ENCODE results near the gene UEVLD. TPM values are rescaled to one million over a fixed set of nuclear protein-coding genes. Genes with fewer than 3 reads are reported as not detected.
"Not testable (repeated sequence)": the region's sequence is repeated elsewhere in the genome, so short reads cannot be mapped to it uniquely, and the experiment has no call there.

The UEVLD gene
- total RNA-seq, 2 experiments from 2014 or later, result 13.4 to 14.4 TPM

- H3K27ac Mint-ChIP-seq, result no peak overlapping the region
- H3K27me3 Mint-ChIP-seq (ENCODE audit: low read depth), result no peaks in the 10 kb centered on the region
- peak; percentile 47 for ATAC-seq
- peaks cover 43% of the 10 kb centered on the region for H3K4me1 Mint-ChIP-seq (ENCODE audit: low read depth)
- H3K36me3 Mint-ChIP-seq (ENCODE audit: low read depth), result peaks cover 43% of the 10 kb centered on the region
- ChIA-PET CTCF (interaction anchor here (1.0 to 2.8 kb wide), 4 partner anchors 25 to 115 kb away, joined by 3 to 10 read pairs (median 6); no protein-coding TSS in a partner anchor), POLR2A (interaction anchor here (1.5 to 4.3 kb wide), 2 partner anchors 18 to 221 kb away, joined by 7 to 30 read pairs; partner anchors contain the start of genes LDHA and SPTY2D1)
- no peak overlapping the region for H3K4me3 Mint-ChIP-seq
- no peaks in the 10 kb centered on the region for H3K9me3 Mint-ChIP-seq (ENCODE audit: insufficient read depth)
- no peak for DNase-seq
These were observed 27.3 kb upstream of the UEVLD start for GRCh38 chr11:18615628-18616392.

GRCh38 chr11:18614667-18615066 lies 26.1 kb upstream of the UEVLD start:
- Mint-ChIP-seq H3K27ac (no peak overlapping the region), H3K27me3 (ENCODE audit: low read depth) (no peaks in the 10 kb centered on the region)
- POLR2A ChIA-PET, result interaction anchor here (4.3 kb wide), 1 partner anchor 19 kb away, joined by 30 read pairs; the partner anchor contains the start of gene SPTY2D1

GRCh38 chr11:18612394-18612793 lies 23.9 kb upstream of the UEVLD start:
- no peaks in the 10 kb centered on the region for H3K27me3 Mint-ChIP-seq (ENCODE audit: low read depth)
- DNase-seq (no peak), ATAC-seq (no peak)
- H3K4me3 Mint-ChIP-seq, result no peak overlapping the region
- H3K36me3 Mint-ChIP-seq (ENCODE audit: low read depth), result peaks cover 54% of the 10 kb centered on the region
- H3K9me3 Mint-ChIP-seq (ENCODE audit: insufficient read depth), result no peaks in the 10 kb centered on the region
- H3K27ac Mint-ChIP-seq, result no peak overlapping the region
- H3K4me1 Mint-ChIP-seq (ENCODE audit: low read depth), result peaks cover 18% of the 10 kb centered on the region
- ChIA-PET POLR2A (no interaction called here), CTCF (interaction anchor here (0.9 kb wide), 1 partner anchor 28 kb away, joined by 3 read pairs; no protein-coding TSS in a partner anchor)

More at GRCh38 chr11:18614667-18615066, 26.1 kb upstream of the UEVLD start:
- CTCF ChIA-PET, result interaction anchor here (1.0 to 2.8 kb wide), 3 partner anchors 9 to 116 kb away, joined by 3 to 10 read pairs (median 4); no protein-coding TSS in a partner anchor
- H3K4me3 Mint-ChIP-seq, result no peak overlapping the region
- no peaks in the 10 kb centered on the region for H3K9me3 Mint-ChIP-seq (ENCODE audit: insufficient read depth)
- ATAC-seq (no peak), DNase-seq (no peak)
- H3K4me1 Mint-ChIP-seq (ENCODE audit: low read depth), result peaks cover 39% of the 10 kb centered on the region
- H3K36me3 Mint-ChIP-seq (ENCODE audit: low read depth), result peaks cover 49% of the 10 kb centered on the region

GRCh38 chr11:18611196-18611595 lies 22.7 kb upstream of the UEVLD start:
- CTCF ChIA-PET, result no interaction called here
- POLR2A ChIA-PET, result interaction anchor here (0.5 kb wide), 1 partner anchor 261 kb away, joined by 3 read pairs; no protein-coding TSS in a partner anchor
- H3K36me3 Mint-ChIP-seq (ENCODE audit: low read depth), result peaks cover 55% of the 10 kb centered on the region
- no peaks in the 10 kb centered on the region for H3K27me3 Mint-ChIP-seq (ENCODE audit: low read depth)
- ATAC-seq, result no peak
- no peak overlapping the region for H3K4me3 Mint-ChIP-seq
- H3K27ac Mint-ChIP-seq, result no peak overlapping the region
- H3K9me3 Mint-ChIP-seq (ENCODE audit: insufficient read depth), result no peaks in the 10 kb centered on the region
- DNase-seq, result no peak
- peaks cover 8% of the 10 kb centered on the region for H3K4me1 Mint-ChIP-seq (ENCODE audit: low read depth)

- no peak for DNase-seq
- no peaks in the 10 kb centered on the region for H3K4me1 Mint-ChIP-seq (ENCODE audit: low read depth)
- H3K9me3 Mint-ChIP-seq (ENCODE audit: insufficient read depth), result no peaks in the 10 kb centered on the region
- POLR2A ChIA-PET, result no interaction called here
- H3K4me3 Mint-ChIP-seq, result no peak overlapping the region
- H3K27me3 Mint-ChIP-seq (ENCODE audit: low read depth), result no peaks in the 10 kb centered on the region
- ATAC-seq, result no peak
- H3K36me3 Mint-ChIP-seq (ENCODE audit: low read depth), result peaks cover 35% of the 10 kb centered on the region
- H3K27ac Mint-ChIP-seq, result no peak overlapping the region
- CTCF ChIA-PET, result interaction anchor here (0.8 kb wide), 1 partner anchor 25 kb away, joined by 3 read pairs; no protein-coding TSS in a partner anchor
These were observed 19.8 kb upstream of the UEVLD start for GRCh38 chr11:18608376-18608775.

GRCh38 chr11:18600915-18601569 lies 12.5 kb upstream of the UEVLD start:
- Mint-ChIP-seq H3K9me3 (ENCODE audit: insufficient read depth) (no peaks in the 10 kb centered on the region), H3K27ac (no peak overlapping the region), H3K4me3 (no peak overlapping the region), H3K27me3 (ENCODE audit: low read depth) (peaks cover 2% of the 10 kb centered on the region), H3K36me3 (ENCODE audit: low read depth) (peaks cover 2% of the 10 kb centered on the region), H3K4me1 (ENCODE audit: low read depth) (no peaks in the 10 kb centered on the region)
- POLR2A ChIA-PET, result no interaction called here
- ATAC-seq (no peak), DNase-seq (no peak)
- CTCF ChIA-PET, result interaction anchor here (1.1 kb wide), 1 partner anchor 121 kb away, joined by 6 read pairs; no protein-coding TSS in a partner anchor

GRCh38 chr11:18599739-18600230 lies 11.3 kb upstream of the UEVLD start, which contains the start of gene MISFA:
TSS of gene MISFA (plus strand) at chr11:18599789. CDS start at chr11:18599929, 140 bp downstream.
- no peak within 1 kb of the TSS for H3K4me3 Mint-ChIP-seq
- H3K9me3 Mint-ChIP-seq (ENCODE audit: insufficient read depth), result no peaks in the 10 kb centered on the region
- H3K27ac Mint-ChIP-seq, result peak within 1 kb of the TSS; percentile 25
- no peaks in the 10 kb centered on the region for H3K4me1 Mint-ChIP-seq (ENCODE audit: low read depth)
- no peak for DNase-seq
- H3K36me3 Mint-ChIP-seq (ENCODE audit: low read depth), result no peaks in the 10 kb centered on the region
- ATAC-seq, result no peak
- CTCF ChIA-PET, result interaction anchor here (1.2 kb wide), 1 partner anchor 176 kb away, joined by 3 read pairs; no protein-coding TSS in a partner anchor
- POLR2A ChIA-PET, result no interaction called here
- peaks cover 2% of the 10 kb centered on the region for H3K27me3 Mint-ChIP-seq (ENCODE audit: low read depth)

- no peaks in the 10 kb centered on the region for H3K9me3 Mint-ChIP-seq (ENCODE audit: insufficient read depth)
- no peak overlapping the region for H3K27ac Mint-ChIP-seq
- no peaks in the 10 kb centered on the region for H3K36me3 Mint-ChIP-seq (ENCODE audit: low read depth)
- ATAC-seq (no peak), DNase-seq (no peak)
- CTCF ChIA-PET, result interaction anchor here (1.0 kb wide), 1 partner anchor 17 kb away, joined by 3 read pairs; no protein-coding TSS in a partner anchor
- peaks cover 9% of the 10 kb centered on the region for H3K4me1 Mint-ChIP-seq (ENCODE audit: low read depth)
- POLR2A ChIA-PET, result no interaction called here
- H3K27me3 Mint-ChIP-seq (ENCODE audit: low read depth), result peaks cover 2% of the 10 kb centered on the region
- no peak overlapping the region for H3K4me3 Mint-ChIP-seq
These were observed 6.6 kb upstream of the UEVLD start for GRCh38 chr11:18594999-18595749.

GRCh38 chr11:18594088-18594487 lies 5.6 kb upstream of the UEVLD start:
- H3K27ac Mint-ChIP-seq; POLR2A ChIA-PET; H3K27me3 Mint-ChIP-seq (ENCODE audit: low read depth); H3K36me3 Mint-ChIP-seq (ENCODE audit: low read depth); H3K9me3 Mint-ChIP-seq (ENCODE audit: insufficient read depth); CTCF ChIA-PET; ATAC-seq; H3K4me3 Mint-ChIP-seq; DNase-seq: not testable (repeated sequence)
- peaks cover 12% of the 10 kb centered on the region for H3K4me1 Mint-ChIP-seq (ENCODE audit: low read depth)

- no peaks in the 10 kb centered on the region for H3K36me3 Mint-ChIP-seq (ENCODE audit: low read depth)
- peaks cover 12% of the 10 kb centered on the region for H3K4me1 Mint-ChIP-seq (ENCODE audit: low read depth)
- ChIA-PET POLR2A (interaction anchor here (1.4 kb wide), 1 partner anchor 29 kb away, joined by 3 read pairs; no protein-coding TSS in a partner anchor), CTCF (interaction anchor here (0.7 to 2.1 kb wide), 5 partner anchors 12 to 174 kb away, joined by 3 to 7 read pairs (median 3); no protein-coding TSS in a partner anchor)
- ATAC-seq, result no peak
- no peak overlapping the region for H3K27ac Mint-ChIP-seq
- no peak overlapping the region for H3K4me3 Mint-ChIP-seq
- H3K27me3 Mint-ChIP-seq (ENCODE audit: low read depth), result no peaks in the 10 kb centered on the region
- no peaks in the 10 kb centered on the region for H3K9me3 Mint-ChIP-seq (ENCODE audit: insufficient read depth)
- no peak for DNase-seq
These were observed 2.0 kb upstream of the UEVLD start for GRCh38 chr11:18590571-18590970.

- POLR2A ChIA-PET, result interaction anchor here (0.7 kb wide), 1 partner anchor 15 kb away, joined by 3 read pairs; no protein-coding TSS in a partner anchor
- CTCF ChIA-PET, result interaction anchor here (0.9 kb wide), 2 partner anchors 15 to 338 kb away, joined by 3 read pairs; no protein-coding TSS in a partner anchor
- H3K27ac Mint-ChIP-seq, result no peak overlapping the region
- no peak for ATAC-seq
- peaks cover 18% of the 10 kb centered on the region for H3K4me1 Mint-ChIP-seq (ENCODE audit: low read depth)
- no peak overlapping the region for H3K4me3 Mint-ChIP-seq
- H3K27me3 Mint-ChIP-seq (ENCODE audit: low read depth), result no peaks in the 10 kb centered on the region
- no peaks in the 10 kb centered on the region for H3K9me3 Mint-ChIP-seq (ENCODE audit: insufficient read depth)
- no peak for DNase-seq
- peaks cover 12% of the 10 kb centered on the region for H3K36me3 Mint-ChIP-seq (ENCODE audit: low read depth)
These were observed 6.7 kb downstream of the UEVLD start for GRCh38 chr11:18581825-18582224.
